ENCODE results near the gene SNED1.
"Not testable (repeated sequence)": the region's sequence is repeated elsewhere in the genome, so short reads cannot be mapped to it uniquely, and the experiment has no call there.

The SNED1 gene

GRCh38 chr2:241088376-241088775 is 90.0 kb downstream of the SNED1 start:
- DNase-seq: no peak

GRCh38 chr2:241088791-241089732 is 90.6 kb downstream of the SNED1 start:
- DNase-seq: no peak

GRCh38 chr2:241091201-241091600 is 92.8 kb downstream of the SNED1 start:
- DNase-seq: no peak

GRCh38 chr2:241091734-241092445 is 93.5 kb downstream of the SNED1 start:
- DNase-seq: peak; percentile 26

DNA sequence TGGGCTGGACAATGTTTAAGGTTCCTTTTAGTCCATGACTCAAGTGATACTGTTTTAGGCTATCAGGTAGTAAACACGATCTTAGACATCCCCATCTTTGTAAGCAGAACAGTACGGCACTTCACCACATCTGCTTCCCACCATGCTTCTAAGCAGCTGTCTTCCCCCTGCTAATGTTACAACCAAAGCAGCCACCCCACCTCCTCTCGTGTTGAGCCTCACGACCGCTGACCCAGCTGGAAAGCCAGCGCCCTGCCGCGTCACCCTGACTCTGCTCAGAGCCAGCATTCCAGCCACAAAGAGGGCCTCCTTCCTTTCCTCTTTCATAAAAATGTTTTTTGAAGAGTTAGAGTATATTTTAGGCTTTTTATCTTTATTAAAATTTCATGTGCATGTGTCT is 94.3 kb downstream of the SNED1 start:
- peak; percentile 68 for DNase-seq

- peak; percentile 87 for DNase-seq
Measured at GRCh38 chr2:241093133-241093781, 94.8 kb downstream of the SNED1 start.

DNA sequence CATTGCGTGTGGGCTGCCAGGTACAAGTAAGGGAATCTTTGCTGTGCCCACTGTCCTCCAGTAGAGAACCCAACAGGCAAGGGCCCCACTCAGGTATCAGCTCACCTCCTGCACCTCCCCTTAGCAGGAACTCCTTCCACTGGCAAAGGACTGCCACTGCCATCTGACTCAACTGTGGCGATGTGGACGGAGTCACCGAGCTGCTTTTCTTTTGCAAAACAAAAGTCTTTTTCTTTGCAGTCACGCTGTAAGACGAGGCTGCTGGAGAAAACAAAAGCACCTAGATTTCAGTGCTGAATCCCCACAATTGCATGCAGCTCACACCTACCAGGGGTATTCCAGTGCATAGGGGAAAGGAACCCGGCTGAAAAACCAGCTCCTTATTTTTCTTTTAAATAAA is 95.8 kb downstream of the SNED1 start:
- DNase-seq: no peak

GRCh38 chr2:241094924-241095420 is 96.6 kb downstream of the SNED1 start:
- DNase-seq: no peak

DNA sequence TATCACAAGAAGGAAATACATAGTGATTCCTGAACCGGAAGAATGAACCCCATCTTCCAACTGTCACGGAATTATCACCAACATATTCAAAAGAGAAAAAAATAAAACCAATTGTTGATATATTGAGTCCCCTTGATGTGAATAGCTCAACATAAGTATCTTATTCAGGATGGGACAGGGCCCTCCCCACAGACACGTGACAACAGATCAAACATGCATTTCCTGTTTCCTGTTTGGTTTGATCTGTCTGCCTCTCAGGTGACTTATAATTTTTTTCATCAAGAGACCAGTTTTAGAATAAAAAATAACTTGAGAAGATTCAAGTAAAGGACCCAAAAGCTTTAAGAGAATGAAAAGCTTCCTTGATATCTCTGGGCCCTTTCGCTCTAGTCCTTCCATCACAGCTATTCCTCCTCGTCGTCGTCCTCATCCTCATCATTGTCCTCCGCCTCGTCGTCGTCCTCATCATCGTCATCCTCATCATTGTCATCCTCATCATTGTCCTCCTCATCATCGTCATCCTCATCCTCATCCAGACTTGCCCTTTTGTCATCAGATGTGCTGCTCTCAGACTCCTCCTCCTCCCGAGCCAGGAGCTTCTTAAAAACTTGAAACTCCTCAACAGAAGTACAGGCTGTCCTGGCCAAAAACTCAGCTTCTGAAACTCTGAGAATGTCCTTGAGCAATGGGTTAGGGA is 97.3 kb downstream of the SNED1 start:
- DNase-seq: peak; percentile 53

DNA sequence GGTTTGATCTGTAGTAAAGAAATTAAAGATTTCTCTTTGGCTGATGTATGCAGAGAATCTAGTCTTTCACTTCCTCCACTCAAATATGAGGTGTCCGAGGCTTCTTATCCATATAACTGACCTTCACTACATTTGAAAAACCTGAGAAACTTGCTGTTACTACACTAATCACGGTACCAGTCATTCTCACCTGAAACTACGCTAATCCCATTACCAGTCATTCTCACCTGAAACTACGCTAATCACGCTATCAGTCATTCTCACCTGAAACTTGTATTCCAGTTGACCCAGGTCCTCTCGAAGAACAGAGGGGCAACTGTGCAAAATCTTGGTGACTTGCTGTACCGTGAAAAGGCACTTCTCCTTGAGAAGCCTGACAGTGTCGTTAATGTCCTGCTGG is 98.6 kb downstream of the SNED1 start:
- no peak for DNase-seq

DNA sequence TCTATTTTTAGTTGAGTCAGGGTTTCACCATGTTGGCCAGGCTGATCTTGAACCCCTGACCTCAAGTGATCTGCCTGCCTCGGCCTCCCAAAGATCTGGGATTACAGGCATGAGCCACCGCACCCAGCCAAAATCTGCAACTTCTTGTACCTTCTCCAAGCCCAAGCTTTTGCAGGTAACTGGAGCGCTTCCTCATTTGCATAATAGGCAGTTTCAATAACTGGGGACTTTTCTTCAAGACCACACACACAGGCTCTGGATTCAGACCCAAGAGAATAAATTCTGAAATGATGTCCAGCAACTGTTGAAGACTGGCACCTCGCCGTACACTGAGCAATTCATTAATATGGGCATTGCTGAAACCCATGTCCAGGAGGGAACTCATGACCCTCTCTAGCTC is 100.8 kb downstream of the SNED1 start:
- DNase-seq: no peak

DNA sequence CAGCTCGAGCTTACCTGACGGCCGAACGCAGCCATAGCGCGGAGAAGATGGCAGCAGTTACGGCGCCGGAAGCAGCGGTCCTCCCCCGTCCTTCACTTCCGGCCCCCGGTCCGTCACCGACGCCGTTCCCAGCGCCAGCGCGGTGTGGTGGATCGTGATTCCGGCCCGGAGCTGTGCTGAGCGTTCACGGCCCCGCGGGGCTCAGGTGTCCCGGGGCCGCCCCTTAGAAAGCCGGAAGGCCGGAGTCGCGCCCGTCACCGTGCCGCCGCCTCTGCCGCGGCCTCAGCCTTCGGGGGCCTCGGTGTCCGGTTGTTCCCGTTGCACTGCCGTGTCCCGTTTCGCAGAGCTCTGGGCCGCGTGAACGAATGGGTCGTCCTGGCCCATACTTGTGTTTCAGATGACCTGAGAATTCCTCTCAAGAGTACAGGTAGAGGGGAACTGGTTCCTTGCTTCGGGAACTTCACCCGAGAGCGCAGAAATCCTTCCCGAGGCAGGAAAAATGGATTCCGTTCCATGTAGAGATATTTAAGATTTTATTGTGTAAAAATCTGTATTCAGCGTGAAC is 103.9 kb downstream of the SNED1 start, which contains the start of gene MTERF4:
TSS of gene MTERF4 (minus strand) at position 49 of the 565 bp plus-strand sequence. CDS start at position 35, 14 bp downstream.
- peak; percentile 84 for DNase-seq

DNA sequence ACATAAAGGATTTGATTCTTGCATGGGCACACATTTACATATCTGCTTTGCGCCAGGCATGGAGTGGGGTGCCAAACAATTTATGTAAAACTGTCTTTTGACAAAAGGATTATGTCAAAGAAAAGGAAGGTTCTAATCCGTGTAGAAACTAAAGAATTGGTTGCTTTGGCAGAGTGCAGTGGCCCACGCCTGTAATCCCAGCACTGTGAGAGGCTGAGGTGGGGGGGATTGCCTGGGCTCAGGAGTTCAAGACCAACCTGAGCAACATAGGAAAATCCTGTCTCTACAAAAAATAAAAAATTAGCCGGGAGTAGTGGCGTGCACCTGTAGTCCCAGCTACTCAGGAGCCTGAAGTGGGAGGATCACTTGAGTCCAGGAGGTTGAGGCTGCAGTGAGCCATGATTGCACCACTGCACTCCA is 104.8 kb downstream of the SNED1 start:
- DNase-seq: no peak

- not testable (repeated sequence) for DNase-seq
Measured at GRCh38 chr2:241104611-241105010, 106.2 kb downstream of the SNED1 start.

DNA sequence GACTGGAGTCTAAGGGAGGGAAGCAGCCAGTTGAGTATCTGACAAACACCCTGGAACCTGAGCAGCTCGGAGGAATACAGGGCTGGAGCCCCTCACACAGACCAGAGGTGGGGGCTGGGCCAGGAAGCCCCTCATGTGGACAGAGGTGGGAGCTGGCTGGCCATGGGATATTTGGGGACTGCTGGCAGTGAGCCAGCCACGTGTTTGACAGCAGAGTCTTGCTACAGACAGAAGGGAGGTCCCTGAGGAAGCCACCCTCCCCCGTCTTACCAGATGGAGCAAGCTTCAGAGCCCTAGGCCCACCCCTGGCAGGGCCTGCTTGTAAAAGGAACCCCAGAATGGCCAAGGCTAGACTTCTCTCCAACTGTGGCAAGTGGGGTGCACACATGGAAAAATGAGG is 107.2 kb downstream of the SNED1 start:
- no peak for DNase-seq

DNA sequence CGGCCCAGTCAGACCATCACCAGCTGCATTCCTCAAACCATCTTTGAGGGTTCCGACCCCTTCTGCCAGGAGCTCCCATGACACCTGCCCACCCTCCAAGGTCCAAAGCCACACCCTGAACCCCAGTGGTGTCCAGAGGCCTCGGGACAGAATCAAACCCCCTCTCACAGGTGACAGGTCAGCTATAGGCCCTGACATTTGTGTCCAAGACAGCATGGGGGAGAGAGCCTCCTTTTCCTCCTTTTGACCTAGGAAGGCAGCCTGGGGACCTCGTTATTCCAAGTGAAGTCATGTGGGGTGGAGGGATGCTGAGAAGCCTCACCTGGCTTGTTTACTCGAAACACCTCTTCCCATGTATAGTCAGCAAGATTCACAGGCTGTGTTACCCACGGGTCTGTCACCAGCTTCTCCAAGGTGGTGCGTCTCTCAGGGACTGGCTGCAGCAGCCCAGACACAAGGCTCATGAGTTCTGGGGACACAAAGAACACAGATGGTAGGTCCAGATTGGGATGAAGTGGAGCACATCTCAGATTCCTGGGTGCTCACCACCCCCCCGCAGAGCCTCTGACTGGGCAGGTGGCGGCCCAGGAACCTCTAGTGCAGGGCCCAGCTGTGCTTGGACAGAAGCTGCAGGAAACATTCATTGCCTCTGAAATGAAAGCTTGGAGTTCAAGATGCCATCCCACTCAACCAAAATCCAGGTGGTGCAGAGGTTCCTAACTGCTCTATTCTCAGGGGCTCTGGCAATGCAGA is 108.8 kb downstream of the SNED1 start:
- DNase-seq: no peak

DNA sequence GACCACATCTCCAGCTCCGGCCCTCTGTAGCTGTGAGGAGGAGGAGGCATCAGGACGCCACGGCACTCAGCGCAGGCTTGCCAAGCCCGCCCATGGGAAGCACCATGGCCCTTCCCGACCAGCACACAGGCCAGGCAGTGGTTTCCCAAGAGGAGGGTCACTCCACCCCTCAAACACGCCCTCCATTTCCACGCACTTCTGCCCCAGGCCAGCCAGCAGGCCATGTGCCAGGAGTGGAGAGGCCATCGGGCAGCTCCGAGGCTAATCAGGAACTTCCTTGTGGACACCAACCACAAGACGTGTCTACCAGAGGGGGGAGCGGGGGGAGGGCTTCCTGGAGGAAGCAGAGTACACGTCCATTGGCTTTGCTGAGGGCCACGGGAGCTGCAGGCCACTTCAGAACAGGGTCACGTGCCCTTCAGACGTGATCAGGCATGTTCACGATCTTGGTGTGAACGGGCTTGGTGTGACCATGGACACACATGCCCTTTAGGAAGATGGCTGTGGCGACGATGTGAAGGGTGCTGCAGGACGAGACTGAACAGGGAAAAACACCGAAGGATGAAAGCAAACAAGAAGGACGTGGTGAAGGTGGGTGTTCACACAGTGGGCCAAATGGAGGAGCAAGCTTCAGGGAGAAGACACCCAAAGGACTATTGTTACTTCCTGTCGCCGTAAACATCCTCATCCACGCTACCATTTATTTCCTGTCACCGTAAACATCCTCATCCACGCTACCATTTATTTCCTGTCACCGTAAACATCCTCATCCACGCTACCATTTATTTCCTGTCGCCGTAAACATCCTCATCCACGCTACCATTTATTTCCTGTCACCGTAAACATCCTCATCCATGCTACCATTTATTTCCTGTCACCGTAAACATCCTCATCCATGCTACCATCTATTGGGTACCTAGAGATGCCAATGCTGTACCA is 110.1 kb downstream of the SNED1 start:
- DNase-seq: no peak

DNA sequence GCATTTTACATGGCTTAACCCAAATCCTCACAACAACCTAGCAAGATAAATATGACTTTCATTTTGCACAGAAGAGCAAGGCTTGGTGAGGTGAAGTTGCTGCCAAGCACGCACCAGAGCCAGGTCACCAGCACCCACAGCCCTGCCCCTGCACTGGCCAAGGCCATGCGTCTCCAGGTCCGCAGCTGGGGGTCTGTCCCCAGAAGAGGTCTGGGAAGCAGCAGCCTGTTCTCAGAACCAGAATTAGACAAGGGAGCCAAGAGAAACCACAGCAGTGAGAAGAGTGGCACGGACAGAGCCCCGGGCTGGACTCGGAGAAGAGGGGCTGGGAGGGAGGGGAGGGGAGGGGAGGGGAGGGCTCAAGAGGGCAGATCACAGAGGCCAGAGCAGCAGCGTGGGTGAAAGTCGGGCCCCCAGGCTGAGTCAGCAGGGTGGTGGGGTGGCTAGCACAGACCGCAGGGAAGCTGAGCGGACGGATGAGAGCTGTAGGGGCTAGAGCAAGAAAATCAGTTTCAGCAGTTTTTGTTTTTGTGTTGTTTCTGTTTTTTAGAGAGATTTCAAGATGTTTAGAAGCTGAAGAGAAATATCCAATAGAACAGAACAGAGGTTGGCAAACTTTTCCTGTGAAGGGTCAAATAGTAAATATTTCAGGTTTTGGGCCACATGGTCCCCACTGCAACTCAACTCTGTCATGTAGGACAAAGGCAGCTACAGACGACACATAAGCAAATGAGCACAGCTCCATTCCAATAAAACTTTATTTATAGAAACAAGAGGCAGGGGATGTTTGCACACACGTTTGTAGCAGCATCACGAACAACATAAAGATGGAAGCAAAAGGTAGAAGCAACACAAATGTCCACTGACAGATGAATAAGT is 111.0 kb downstream of the SNED1 start:
- DNase-seq: no peak

DNA sequence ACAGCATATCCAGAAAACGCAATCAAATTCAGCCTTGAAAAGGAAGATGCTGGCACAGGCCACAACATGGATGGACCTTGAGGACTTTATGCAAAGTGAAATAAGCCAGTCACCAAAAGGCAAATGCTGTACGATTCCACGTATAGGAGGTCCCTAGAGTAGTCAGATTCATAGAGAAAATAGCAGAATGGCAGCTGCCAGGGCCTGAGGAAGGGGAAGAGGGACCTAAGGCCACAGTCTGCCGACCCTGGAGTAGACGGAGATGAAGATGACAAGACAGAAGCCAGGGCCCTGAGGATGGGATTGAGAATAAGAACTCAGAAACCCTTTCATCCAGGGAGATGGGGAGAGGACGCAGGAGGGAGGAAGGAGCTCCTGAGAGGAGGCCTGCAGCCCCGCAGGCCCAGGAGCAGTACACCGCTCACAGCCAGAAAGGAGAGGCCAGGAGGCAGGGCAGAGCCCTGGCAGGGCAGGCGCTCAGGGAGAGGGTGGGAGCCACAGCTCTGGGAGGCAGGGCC is 111.7 kb downstream of the SNED1 start:
- no peak for DNase-seq
